ENCODE data around the gene JMJD7.

DNA sequence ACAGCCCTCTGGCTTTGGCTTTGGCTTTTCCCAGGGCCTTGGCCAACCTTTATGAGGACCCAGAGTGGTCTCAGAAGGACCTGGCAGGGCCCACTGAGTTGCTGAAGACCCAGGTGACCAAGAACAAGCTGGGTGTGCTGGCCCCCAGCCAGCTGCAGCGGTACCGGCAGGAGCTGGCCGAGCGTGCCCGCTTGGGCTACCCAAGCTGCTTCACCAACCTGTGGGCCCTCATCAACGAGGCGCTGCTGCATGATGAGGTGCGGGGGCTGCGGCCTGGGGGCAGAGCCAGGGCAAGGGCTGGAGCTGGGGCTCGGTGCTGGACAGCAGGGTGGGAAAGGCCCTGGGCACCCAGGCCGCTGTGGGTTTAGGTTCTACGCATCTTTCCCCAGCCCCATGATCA lies 16.9 kb downstream of the JMJD7 start:
- no peak for TF ChIP-seq POLR2A (IDR thresholded peaks at IDR 0.05)
- TF ChIP-seq, protein P1, sequence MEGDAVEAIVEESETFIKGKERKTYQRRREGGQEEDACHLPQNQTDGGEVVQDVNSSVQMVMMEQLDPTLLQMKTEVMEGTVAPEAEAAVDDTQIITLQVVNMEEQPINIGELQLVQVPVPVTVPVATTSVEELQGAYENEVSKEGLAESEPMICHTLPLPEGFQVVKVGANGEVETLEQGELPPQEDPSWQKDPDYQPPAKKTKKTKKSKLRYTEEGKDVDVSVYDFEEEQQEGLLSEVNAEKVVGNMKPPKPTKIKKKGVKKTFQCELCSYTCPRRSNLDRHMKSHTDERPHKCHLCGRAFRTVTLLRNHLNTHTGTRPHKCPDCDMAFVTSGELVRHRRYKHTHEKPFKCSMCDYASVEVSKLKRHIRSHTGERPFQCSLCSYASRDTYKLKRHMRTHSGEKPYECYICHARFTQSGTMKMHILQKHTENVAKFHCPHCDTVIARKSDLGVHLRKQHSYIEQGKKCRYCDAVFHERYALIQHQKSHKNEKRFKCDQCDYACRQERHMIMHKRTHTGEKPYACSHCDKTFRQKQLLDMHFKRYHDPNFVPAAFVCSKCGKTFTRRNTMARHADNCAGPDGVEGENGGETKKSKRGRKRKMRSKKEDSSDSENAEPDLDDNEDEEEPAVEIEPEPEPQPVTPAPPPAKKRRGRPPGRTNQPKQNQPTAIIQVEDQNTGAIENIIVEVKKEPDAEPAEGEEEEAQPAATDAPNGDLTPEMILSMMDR (IDR thresholded peaks at IDR 0.05), result no peak
